Stimulated activated CD4-positive, alpha-beta T cell treated with anti-CD3 and anti-CD28 coated beads, Interleukin-12 subunit alpha, Interleukin-12 subunit beta, amount 100 ng/mL, for 48 hours (primary cell): ENCODE data around the gene ZNF300.
"Not testable (repeated sequence)": the region's sequence is repeated elsewhere in the genome, so short reads cannot be mapped to it uniquely, and the experiment has no call there.

Source experiments
- DNase-seq, 3 donors: peaks; one replicate each; pipeline ENCODE4 v3.0.0-alpha.2; 2020; ENCODE audit warnings: low read depth in 2 of 3, low spot score in 1 of 3

ZNF300 gene

GRCh38 chr5:150904479-150905311 lies at the start of gene ZNF300:
Gene ZNF300 (minus strand): TSS chr5:150904980. CDS start chr5:150903155, 1,825 bp downstream.
- DNase-seq, result peak; percentile 22 to 39 (median 31)

- no peak for DNase-seq
Observed at GRCh38 chr5:150948539-150948938, 43.8 kb upstream of the ZNF300 start.

GRCh38 chr5:150946351-150946905 lies 41.6 kb upstream of the ZNF300 start:
- DNase-seq, result no peak

- DNase-seq, result no peak
Observed at GRCh38 chr5:150945947-150946346, 41.2 kb upstream of the ZNF300 start.

GRCh38 chr5:150945486-150945885 lies 40.7 kb upstream of the ZNF300 start:
- no peak for DNase-seq

GRCh38 chr5:150931368-150931965 lies 26.7 kb upstream of the ZNF300 start:
- no peak for DNase-seq

- DNase-seq, result no peak
Observed at GRCh38 chr5:150918613-150919012, 13.8 kb upstream of the ZNF300 start.

- no peak for DNase-seq
Observed at GRCh38 chr5:150912312-150912814, 7.6 kb upstream of the ZNF300 start.

GRCh38 chr5:150905312-150905683 lies 518 bp upstream of the ZNF300 start:
- DNase-seq, result no peak

- no peak for DNase-seq
Observed at GRCh38 chr5:150901446-150901845, 3.3 kb downstream of the ZNF300 start.

- DNase-seq, result no peak
Observed at GRCh38 chr5:150895431-150896428, 9.1 kb downstream of the ZNF300 start.

- no peak for DNase-seq
Observed at GRCh38 chr5:150879358-150879757, 25.4 kb downstream of the ZNF300 start.

- no peak for DNase-seq
Observed at GRCh38 chr5:150862070-150862469, 42.7 kb downstream of the ZNF300 start.

GRCh38 chr5:150860246-150860821 lies 44.4 kb downstream of the ZNF300 start:
- no peak for DNase-seq

- DNase-seq, result not testable (repeated sequence)
Observed at GRCh38 chr5:150856700-150857099, 48.1 kb downstream of the ZNF300 start.

GRCh38 chr5:150853561-150853960 lies 51.2 kb downstream of the ZNF300 start:
- no peak for DNase-seq

GRCh38 chr5:150851039-150851438 lies 53.7 kb downstream of the ZNF300 start:
- DNase-seq, result no peak

GRCh38 chr5:150848271-150848670 lies 56.5 kb downstream of the ZNF300 start:
- no peak for DNase-seq

GRCh38 chr5:150847334-150847695 lies 57.5 kb downstream of the ZNF300 start:
- DNase-seq, result no peak

- DNase-seq, result peak; percentile 40 to 79 (median 48)
Observed at GRCh38 chr5:150846654-150847333, 58.0 kb downstream of the ZNF300 start.
